Astrocyte of the spinal cord (primary cell): ENCODE data around the gene TENM4.
"Not testable (repeated sequence)": the region's sequence is repeated elsewhere in the genome, so short reads cannot be mapped to it uniquely, and the experiment has no call there.

Source experiments
- DNase-seq: peaks from one replicate; pipeline ENCODE4 v3.0.0; 2011; ENCODE audit warnings: low read depth, low spot score
- H3K4me3 ChIP-seq: 2 replicates; pipeline ENCODE4 v1.5.1; 2011; ENCODE audit warnings: low read depth, mild to moderate bottlenecking, low read length, moderate library complexity
- CTCF ChIP-seq: IDR thresholded peaks from 2 replicates; pipeline ENCODE4 v1.5.1; 2012; ENCODE audit warnings: low read depth, mild to moderate bottlenecking, low read length, inconsistent platforms
- in situ Hi-C: cut with HindIII; loops from 2 replicates; pipeline ENCODE4 v1.10.0; 2017; ENCODE audit warnings: low sequenced_read_pairs

The TENM4 gene

GRCh38 chr11:78884761-78885160 is 556.1 kb downstream of the TENM4 start:
- H3K4me3 ChIP-seq: no peak overlapping the region
- TF ChIP-seq CTCF: no peak
- no peak for DNase-seq
- in situ Hi-C loops: no loop called here

GRCh38 chr11:78883506-78883905 is 557.3 kb downstream of the TENM4 start:
- TF ChIP-seq CTCF: no peak
- H3K4me3 ChIP-seq: no peak overlapping the region
- in situ Hi-C loops: no loop called here
- no peak for DNase-seq

GRCh38 chr11:78879094-78879980 is 561.5 kb downstream of the TENM4 start:
- in situ Hi-C loops, DNase-seq, H3K4me3 ChIP-seq: not testable (repeated sequence)

GRCh38 chr11:78878631-78879030 is 562.2 kb downstream of the TENM4 start:
- no peak overlapping the region for H3K4me3 ChIP-seq
- no peak for DNase-seq
- no peak for TF ChIP-seq CTCF
- in situ Hi-C loops: no loop called here

GRCh38 chr11:78876676-78877075 is 564.2 kb downstream of the TENM4 start:
- in situ Hi-C loops: no loop called here
- no peak for DNase-seq
- TF ChIP-seq CTCF: no peak
- H3K4me3 ChIP-seq: no peak overlapping the region

- DNase-seq: no peak
- in situ Hi-C loops: no loop called here
- no peak for TF ChIP-seq CTCF
- H3K4me3 ChIP-seq: no peak overlapping the region
Observed at GRCh38 chr11:78870655-78871054, 570.2 kb downstream of the TENM4 start.

- in situ Hi-C loops: no loop called here
- H3K4me3 ChIP-seq: no peak overlapping the region
- TF ChIP-seq CTCF: no peak
- no peak for DNase-seq
Observed at GRCh38 chr11:78869293-78869692, 571.5 kb downstream of the TENM4 start.
